T-helper 17 cell (primary cell): Measurements from ENCODE around the gene SESN3. TPM values are rescaled to one million over a fixed set of nuclear protein-coding genes. Genes with fewer than 3 reads are reported as not detected.
"Not testable (repeated sequence)": the region's sequence is repeated elsewhere in the genome, so short reads cannot be mapped to it uniquely, and the experiment has no call there.

Experiments
- ATAC-seq: fragments of 150-1000 bp; cut with Tn5 transposase; 2 replicates; pipeline ENCODE4 v1.10.0; 2021; ENCODE audit warnings: mild to moderate bottlenecking, moderate library complexity
- DNase-seq, 3 donors: peaks; one replicate each; pipeline versions ENCODE4 v3.0.0 to v3.0.0-alpha.2; 2020 to 2021
- H3K9me3 ChIP-seq: one replicate; pipeline ENCODE4 v1.7.0; 2013; ENCODE audit warnings: low read length, mild to moderate bottlenecking; ENCODE audit not compliant: control insufficient read depth, poor library complexity, severe bottlenecking
- H3K27ac Mint-ChIP-seq: one replicate; pipeline ENCODE4 v1.8.0; 2022; ENCODE audit warnings: mild to moderate bottlenecking, moderate library complexity, mixed read lengths
- H3K27me3 Mint-ChIP-seq: one replicate; pipeline ENCODE4 v1.8.0; 2022; ENCODE audit warnings: mixed read lengths
- H3K36me3 Mint-ChIP-seq: one replicate; pipeline ENCODE4 v1.8.0; 2022; ENCODE audit warnings: low read depth, mixed read lengths
- H3K4me1 Mint-ChIP-seq: one replicate; pipeline ENCODE4 v1.8.0; 2022; ENCODE audit warnings: mild to moderate bottlenecking, mixed read lengths
- H3K4me3 Mint-ChIP-seq: one replicate; pipeline ENCODE4 v1.8.0; 2022; ENCODE audit warnings: mild to moderate bottlenecking, moderate library complexity, mixed read lengths
- total RNA-seq, 4 donors: library from RNA in 2 of 4; stranded (reverse) in 2 of 4; gene quantifications; one replicate each; pipeline ENCODE4 v1.2.3 and lab custom pipeline; 2022 to 2026

SESN3 gene
- total RNA-seq, 2 donors from 2014 or later: 48.7 to 53.0 TPM

GRCh38 chr11:95257456-95257971, 26.5 kb upstream of the SESN3 start:
- no peak overlapping the region for H3K27ac Mint-ChIP-seq
- H3K36me3 Mint-ChIP-seq: no peaks in the 10 kb centered on the region
- ATAC-seq (no peak), DNase-seq (no peak)
- no peak overlapping the region for H3K4me3 Mint-ChIP-seq
- H3K4me1 Mint-ChIP-seq: peaks cover 29% of the 10 kb centered on the region
- H3K9me3 ChIP-seq: no peaks in the 10 kb centered on the region
- no peaks in the 10 kb centered on the region for H3K27me3 Mint-ChIP-seq

- H3K9me3 ChIP-seq: no peaks in the 10 kb centered on the region
- ATAC-seq (no peak), DNase-seq (no peak)
- H3K4me1 Mint-ChIP-seq: peaks cover 29% of the 10 kb centered on the region
- no peaks in the 10 kb centered on the region for H3K27me3 Mint-ChIP-seq
- H3K27ac Mint-ChIP-seq: peak overlapping the region; percentile 51
- peak overlapping the region; percentile 9 for H3K4me3 Mint-ChIP-seq
- H3K36me3 Mint-ChIP-seq: no peaks in the 10 kb centered on the region
Measured at GRCh38 chr11:95256321-95256779, 25.3 kb upstream of the SESN3 start.

GRCh38 chr11:95255251-95256145, 24.5 kb upstream of the SESN3 start:
- Mint-ChIP-seq H3K4me3 (no peak overlapping the region), H3K36me3 (no peaks in the 10 kb centered on the region), H3K27me3 (no peaks in the 10 kb centered on the region), H3K4me1 (peaks cover 29% of the 10 kb centered on the region), H3K27ac (peak overlapping the region; percentile 51)
- DNase-seq (no peak), ATAC-seq (no peak)
- H3K9me3 ChIP-seq: no peaks in the 10 kb centered on the region

DNA sequence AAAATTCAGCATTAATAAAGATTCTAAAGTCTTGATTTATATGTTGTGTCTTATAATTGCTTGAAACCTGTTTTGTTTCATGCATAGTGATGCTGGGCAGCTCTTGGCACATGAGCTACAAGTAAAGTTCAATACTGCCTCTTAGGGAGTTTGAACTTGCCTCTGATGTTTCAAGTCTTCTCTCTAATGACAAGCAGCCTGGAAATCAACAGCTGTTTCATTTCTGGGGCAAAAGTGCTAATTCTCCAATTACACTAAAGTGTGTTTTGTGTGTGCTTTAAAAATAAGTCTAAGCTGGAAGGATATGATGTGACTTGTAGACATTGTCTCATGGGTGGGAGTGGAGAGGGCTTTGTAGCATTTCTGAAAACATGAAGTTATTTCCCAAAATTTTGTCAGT, 23.7 kb upstream of the SESN3 start:
- Mint-ChIP-seq H3K4me1 (peaks cover 29% of the 10 kb centered on the region), H3K36me3 (no peaks in the 10 kb centered on the region), H3K4me3 (peak overlapping the region; percentile 21), H3K27me3 (no peaks in the 10 kb centered on the region), H3K27ac (peak overlapping the region; percentile 67)
- DNase-seq: no peak
- no peaks in the 10 kb centered on the region for H3K9me3 ChIP-seq
- ATAC-seq: peak; percentile 4

GRCh38 chr11:95254131-95254704, 23.2 kb upstream of the SESN3 start:
- Mint-ChIP-seq H3K4me1 (peaks cover 29% of the 10 kb centered on the region), H3K4me3 (peak overlapping the region; percentile 83), H3K27ac (peak overlapping the region; percentile 67), H3K36me3 (no peaks in the 10 kb centered on the region), H3K27me3 (no peaks in the 10 kb centered on the region)
- DNase-seq (peak; percentile 24 to 61 (median 52)), ATAC-seq (peak; percentile 100)
- no peaks in the 10 kb centered on the region for H3K9me3 ChIP-seq

DNA sequence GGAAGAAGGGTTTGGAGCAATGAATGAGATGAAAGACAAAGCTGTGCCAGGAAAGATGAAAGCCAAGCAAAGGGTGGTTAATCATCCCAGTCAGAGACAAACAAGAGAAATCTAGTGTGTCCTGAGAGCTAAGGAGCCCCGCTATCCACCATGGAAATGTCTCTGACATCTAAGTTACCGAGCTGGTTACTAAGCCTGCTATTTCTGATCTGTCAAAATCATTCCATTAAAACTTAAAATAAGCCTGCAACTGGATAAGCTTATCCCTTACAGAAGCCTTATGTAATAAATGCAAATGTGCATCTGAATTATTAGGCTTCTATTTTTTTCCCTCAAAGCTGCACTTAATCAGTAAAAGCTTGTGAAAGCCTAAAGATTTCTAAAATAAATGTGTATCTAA, 22.1 kb upstream of the SESN3 start:
- DNase-seq (no peak), ATAC-seq (no peak)
- Mint-ChIP-seq H3K27ac (no peak overlapping the region), H3K4me1 (peaks cover 29% of the 10 kb centered on the region), H3K36me3 (no peaks in the 10 kb centered on the region), H3K27me3 (no peaks in the 10 kb centered on the region), H3K4me3 (no peak overlapping the region)
- no peaks in the 10 kb centered on the region for H3K9me3 ChIP-seq

DNA sequence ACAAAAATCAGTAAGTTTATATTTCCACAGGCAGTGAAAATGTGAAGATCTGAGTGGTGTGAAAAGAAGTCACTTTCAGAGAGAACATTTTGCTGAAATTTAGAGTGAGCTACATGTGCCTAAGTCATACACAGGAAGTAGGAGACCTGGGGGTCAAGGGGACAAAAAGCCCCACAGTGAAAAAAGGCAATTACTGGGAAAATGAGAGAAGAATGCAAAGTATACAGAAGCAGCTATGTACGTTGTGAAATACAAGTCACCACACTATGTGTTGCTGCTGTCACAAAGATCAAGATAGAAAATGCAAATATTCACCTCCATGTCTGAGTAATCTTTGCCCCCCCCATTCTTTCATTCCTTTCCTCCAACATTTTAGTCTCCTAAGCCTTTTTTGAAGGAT, 21.6 kb upstream of the SESN3 start:
- no peaks in the 10 kb centered on the region for H3K9me3 ChIP-seq
- Mint-ChIP-seq H3K36me3 (no peaks in the 10 kb centered on the region), H3K4me3 (no peak overlapping the region), H3K27me3 (no peaks in the 10 kb centered on the region), H3K4me1 (peaks cover 29% of the 10 kb centered on the region), H3K27ac (no peak overlapping the region)
- ATAC-seq (no peak), DNase-seq (no peak)

DNA sequence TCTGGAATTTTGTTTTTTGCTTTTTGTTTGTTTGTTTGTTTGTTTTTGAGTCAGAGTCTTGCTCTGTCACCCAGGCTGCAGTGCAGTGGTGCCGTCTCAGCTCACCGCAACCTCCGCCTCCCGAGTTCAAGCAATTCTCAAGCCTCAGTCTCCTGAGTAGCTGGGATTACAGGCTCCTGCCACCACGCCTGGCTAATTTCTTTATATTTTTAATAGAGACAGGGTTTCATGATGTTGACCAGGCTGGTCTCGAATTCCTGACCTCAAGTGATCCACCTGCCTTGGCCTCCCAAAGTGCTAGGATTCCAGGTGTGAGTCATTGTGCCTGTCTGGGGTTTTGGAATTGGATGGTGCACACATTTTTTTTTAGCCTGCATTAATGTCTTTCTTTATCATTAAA, 20.9 kb upstream of the SESN3 start:
- H3K27me3 Mint-ChIP-seq, H3K4me3 Mint-ChIP-seq, H3K9me3 ChIP-seq, H3K27ac Mint-ChIP-seq, ATAC-seq, H3K36me3 Mint-ChIP-seq, DNase-seq: not testable (repeated sequence)
- peaks cover 28% of the 10 kb centered on the region for H3K4me1 Mint-ChIP-seq

DNA sequence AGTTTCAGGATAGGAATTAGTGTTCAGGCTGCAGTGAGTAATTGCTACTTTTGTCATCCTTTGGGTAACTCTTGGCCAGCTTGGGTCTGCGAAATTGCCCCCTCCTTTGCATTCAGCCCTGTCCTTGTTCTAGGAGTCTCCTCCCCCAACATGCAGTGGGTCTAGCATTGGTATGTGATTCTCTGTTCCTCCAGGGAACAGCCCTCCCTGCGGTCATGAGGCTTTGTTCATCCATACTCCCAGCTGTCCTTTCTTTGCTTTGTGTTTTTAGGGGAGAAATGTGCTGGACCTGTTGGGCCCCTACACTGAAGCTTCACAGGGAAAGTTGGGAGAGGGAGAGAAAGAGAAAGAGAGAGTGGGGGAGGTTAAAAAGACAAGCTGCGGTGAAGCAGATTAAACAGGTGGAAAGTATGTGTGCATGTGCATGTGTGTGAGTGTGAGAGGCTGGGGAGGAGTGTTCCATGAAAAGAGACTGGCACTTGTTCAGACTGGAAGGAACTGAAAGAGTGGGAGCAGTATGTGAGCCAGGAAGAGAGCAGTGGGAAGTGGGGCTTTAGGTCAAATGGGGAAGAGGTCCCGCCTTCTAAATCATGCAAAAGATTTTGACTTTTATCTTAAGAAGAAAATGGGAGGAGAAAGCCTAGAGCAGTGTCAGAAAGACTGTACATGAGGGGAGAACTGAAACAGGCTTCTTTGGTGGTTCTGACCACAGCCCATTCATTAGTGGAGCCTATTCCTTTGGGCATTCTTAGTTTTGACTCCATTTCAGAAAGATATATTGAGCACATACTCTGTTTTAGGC, 17.9 kb upstream of the SESN3 start:
- Mint-ChIP-seq H3K27ac (no peak overlapping the region), H3K4me1 (peaks cover 8% of the 10 kb centered on the region), H3K27me3 (peaks cover 9% of the 10 kb centered on the region), H3K36me3 (peaks cover 2% of the 10 kb centered on the region), H3K4me3 (no peak overlapping the region)
- H3K9me3 ChIP-seq: no peaks in the 10 kb centered on the region
- DNase-seq: no peak
- no peak for ATAC-seq

DNA sequence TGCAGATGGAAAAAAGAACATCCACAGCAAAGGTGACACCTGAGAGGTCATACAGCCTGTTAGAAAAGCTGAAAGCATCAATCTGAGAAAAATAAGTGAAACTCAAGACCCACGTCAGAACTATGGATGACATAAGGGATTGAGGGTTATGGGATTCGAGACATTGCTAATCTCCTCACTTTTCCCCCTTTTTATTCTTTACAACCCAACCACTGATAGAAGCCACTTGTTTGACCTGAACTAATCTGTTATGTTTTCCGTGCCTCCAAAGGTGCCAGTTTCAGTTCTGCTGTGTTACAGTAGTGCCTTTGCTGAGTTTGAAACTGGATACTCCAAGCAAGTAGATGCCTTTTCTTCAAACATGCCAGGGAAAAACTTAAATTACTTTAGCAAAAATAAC, 16.9 kb upstream of the SESN3 start:
- no peaks in the 10 kb centered on the region for H3K9me3 ChIP-seq
- no peak overlapping the region for H3K27ac Mint-ChIP-seq
- peaks cover 9% of the 10 kb centered on the region for H3K27me3 Mint-ChIP-seq
- H3K4me1 Mint-ChIP-seq: peaks cover 3% of the 10 kb centered on the region
- H3K36me3 Mint-ChIP-seq: peaks cover 2% of the 10 kb centered on the region
- ATAC-seq (no peak), DNase-seq (no peak)
- H3K4me3 Mint-ChIP-seq: no peak overlapping the region

- Mint-ChIP-seq H3K27ac (no peak overlapping the region), H3K27me3 (peaks cover 9% of the 10 kb centered on the region), H3K4me3 (no peak overlapping the region), H3K36me3 (peaks cover 2% of the 10 kb centered on the region), H3K4me1 (peaks cover 2% of the 10 kb centered on the region)
- H3K9me3 ChIP-seq: no peaks in the 10 kb centered on the region
- DNase-seq: no peak
- no peak for ATAC-seq
Measured at GRCh38 chr11:95247127-95247684, 16.2 kb upstream of the SESN3 start.

- Mint-ChIP-seq H3K4me1 (peaks cover 4% of the 10 kb centered on the region), H3K27ac (no peak overlapping the region), H3K4me3 (no peak overlapping the region), H3K27me3 (peaks cover 12% of the 10 kb centered on the region), H3K36me3 (peaks cover 2% of the 10 kb centered on the region)
- DNase-seq: no peak
- H3K9me3 ChIP-seq: no peaks in the 10 kb centered on the region
- ATAC-seq: no peak
Measured at GRCh38 chr11:95245581-95245980, 14.6 kb upstream of the SESN3 start.

GRCh38 chr11:95245038-95245437, 14.0 kb upstream of the SESN3 start:
- Mint-ChIP-seq H3K4me3 (no peak overlapping the region), H3K27me3 (peaks cover 14% of the 10 kb centered on the region), H3K27ac (no peak overlapping the region), H3K4me1 (peaks cover 4% of the 10 kb centered on the region), H3K36me3 (peaks cover 2% of the 10 kb centered on the region)
- DNase-seq: no peak
- H3K9me3 ChIP-seq: no peaks in the 10 kb centered on the region
- ATAC-seq: no peak
